HepG2 (cell line): ENCODE data around the gene PRM3. TPM values are rescaled to one million over a fixed set of nuclear protein-coding genes. Genes with fewer than 3 reads are reported as not detected.

Experiments used
- AGO1 ChIP-seq: fragments of 200-400 bp; formaldehyde crosslinking; IDR thresholded peaks from 2 replicates; pipeline ENCODE4 v1.6.1; 2017; ENCODE audit warnings: mild to moderate bottlenecking, low read depth, low read length, moderate library complexity; ENCODE audit not compliant: poor library complexity, severe bottlenecking
- BORCS8-MEF2B ChIP-seq: sonication (generic); formaldehyde crosslinking; IDR thresholded peaks from 2 replicates; pipeline ENCODE4 v1.8.0; 2022; ENCODE audit warnings: mild to moderate bottlenecking, missing genetic modification reagents
- CHD2 ChIP-seq: IDR thresholded peaks from 2 replicates; pipeline ENCODE4 v1.6.1; 2011; ENCODE audit warnings: low read depth, low read length, improper control_type of control experiment
- FOXK1 ChIP-seq: sonication (generic); formaldehyde crosslinking; IDR thresholded peaks from 2 replicates; pipeline ENCODE4 v1.4.0; 2020; ENCODE audit warnings: low read depth, missing genetic modification reagents, borderline replicate concordance
- KDM3A ChIP-seq: IDR thresholded peaks from 2 replicates; pipeline ENCODE4 v1.6.1; 2018; ENCODE audit warnings: low read depth, missing compliant biosample characterization
- MTF1 ChIP-seq: sonication (generic); formaldehyde crosslinking; IDR thresholded peaks from 2 replicates; pipeline ENCODE4 v1.5.0; 2020; ENCODE audit warnings: missing genetic modification reagents
- NCOA2 ChIP-seq: sonication (generic); formaldehyde crosslinking; IDR thresholded peaks from 2 replicates; pipeline ENCODE4 v1.8.0; 2022; ENCODE audit warnings: inconsistent platforms
- PAF1 ChIP-seq: IDR thresholded peaks from 2 replicates; pipeline ENCODE4 v1.6.1; 2016; ENCODE audit warnings: missing genetic modification reagents, missing compliant biosample characterization
- RARA ChIP-seq: IDR thresholded peaks from 2 replicates; pipeline ENCODE4 v1.6.1; 2016; ENCODE audit warnings: missing genetic modification reagents, missing compliant biosample characterization
- SATB2 ChIP-seq: sonication (generic); formaldehyde crosslinking; IDR thresholded peaks from 2 replicates; pipeline ENCODE4 v1.5.0; 2020; ENCODE audit warnings: missing genetic modification reagents
- SIX1 ChIP-seq: sonication (generic); formaldehyde crosslinking; IDR thresholded peaks from 2 replicates; pipeline ENCODE4 v1.4.0; 2020; ENCODE audit warnings: missing genetic modification reagents, borderline replicate concordance
- TEAD3 ChIP-seq: optimal IDR thresholded peaks from 2 replicates; pipeline ENCODE3; 2016; ENCODE audit warnings: borderline replicate concordance
- YEATS2 ChIP-seq: sonication (generic); formaldehyde crosslinking; IDR thresholded peaks from 2 replicates; pipeline ENCODE4 v1.4.0; 2020; ENCODE audit warnings: missing genetic modification reagents, borderline replicate concordance
- ZBTB1 ChIP-seq: sonication (generic); formaldehyde crosslinking; IDR thresholded peaks from 2 replicates; pipeline ENCODE4 v1.4.0; 2020; ENCODE audit warnings: missing genetic modification reagents, borderline replicate concordance
- ZBTB38 ChIP-seq: sonication (generic); formaldehyde crosslinking; IDR thresholded peaks from 2 replicates; pipeline ENCODE4 v1.5.1; 2020; ENCODE audit warnings: mild to moderate bottlenecking, missing genetic modification reagents
- ZBTB7B ChIP-seq: sonication (generic); formaldehyde crosslinking; IDR thresholded peaks from 2 replicates; pipeline ENCODE4 v1.4.0; 2020; ENCODE audit warnings: missing genetic modification reagents
- ZFX ChIP-seq: sonication (generic); formaldehyde crosslinking; IDR thresholded peaks from 2 replicates; pipeline ENCODE4 v1.4.0; 2020; ENCODE audit warnings: mild to moderate bottlenecking, low read depth, missing genetic modification reagents, moderate library complexity
- ZNF501 ChIP-seq: sonication (generic); formaldehyde crosslinking; IDR thresholded peaks from 2 replicates; pipeline ENCODE4 v1.5.1; 2020; ENCODE audit warnings: mild to moderate bottlenecking, moderate library complexity, missing genetic modification reagents
- ZNF598 ChIP-seq: sonication (generic); formaldehyde crosslinking; IDR thresholded peaks from 2 replicates; pipeline ENCODE4 v1.5.1; 2020; ENCODE audit warnings: mild to moderate bottlenecking, missing genetic modification reagents, borderline replicate concordance
- ZNF766 ChIP-seq: sonication (generic); formaldehyde crosslinking; IDR thresholded peaks from 2 replicates; pipeline ENCODE4 v1.5.0; 2020; ENCODE audit warnings: missing genetic modification reagents, borderline replicate concordance
- ZNF792 ChIP-seq: IDR thresholded peaks from 2 replicates; pipeline ENCODE4 v1.6.1; 2016
- ZSCAN31 ChIP-seq: sonication (generic); formaldehyde crosslinking; IDR thresholded peaks from 2 replicates; pipeline ENCODE4 v1.5.0; 2020; ENCODE audit warnings: low read depth, mild to moderate bottlenecking, missing genetic modification reagents
- polyA plus RNA-seq, 8 experiments: library from polyadenylated mRNA; depleted of rRNA in 3 of 8; stranded (reverse) in 7 of 8; unstranded in 1 of 8; fragments of >200 nt; fragmentation: Illumina TruSeq in 4 of 8; extraction: Trizol in 4 of 8; gene quantifications; 2 replicates each; pipeline versions ENCODE4 v1.2.1 to v1.2.3, GENCODE V29; 2011 to 2016; ENCODE audit warnings: low read depth in 4 of 8, missing spikeins in 1 of 8, mixed read lengths in 1 of 8; ENCODE audit not compliant: insufficient read depth in 1 of 8
- total RNA-seq, 5 experiments: library from RNA; depleted of rRNA; stranded (reverse); fragments of >200 nt; fragmentation: Illumina TruSeq; extraction: Trizol; gene quantifications; 2 replicates each; pipeline ENCODE4 v1.2.3, GENCODE V29; 2016; ENCODE audit warnings: low read depth in 1 of 5
- TF ChIP-seq, protein P1 (sequence below), 2 experiments: fragments of 450-650 bp in 1 of 2; sonication (generic) in 1 of 2; formaldehyde crosslinking; IDR thresholded peaks; 2 replicates each; pipeline versions ENCODE4 v1.5.0 to v1.8.0; 2020 to 2022; ENCODE audit warnings: mild to moderate bottlenecking in 1 of 2, missing genetic modification reagents in 1 of 2
- TF ChIP-seq, protein P2 (sequence below): IDR thresholded peaks from 2 replicates; pipeline ENCODE4 v1.6.1; 2016; ENCODE audit warnings: missing compliant biosample characterization, missing genetic modification reagents, borderline replicate concordance
- TF ChIP-seq, protein P3 (sequence below): sonication (generic); formaldehyde crosslinking; IDR thresholded peaks from 2 replicates; pipeline ENCODE4 v1.5.0; 2020; ENCODE audit warnings: mild to moderate bottlenecking, missing genetic modification reagents

The PRM3 gene
- total and polyA plus RNA-seq, 2 of the 13 experiments (the other 11 are each of a cell fraction or from before 2014, with no cell fraction given) = not detected

DNA sequence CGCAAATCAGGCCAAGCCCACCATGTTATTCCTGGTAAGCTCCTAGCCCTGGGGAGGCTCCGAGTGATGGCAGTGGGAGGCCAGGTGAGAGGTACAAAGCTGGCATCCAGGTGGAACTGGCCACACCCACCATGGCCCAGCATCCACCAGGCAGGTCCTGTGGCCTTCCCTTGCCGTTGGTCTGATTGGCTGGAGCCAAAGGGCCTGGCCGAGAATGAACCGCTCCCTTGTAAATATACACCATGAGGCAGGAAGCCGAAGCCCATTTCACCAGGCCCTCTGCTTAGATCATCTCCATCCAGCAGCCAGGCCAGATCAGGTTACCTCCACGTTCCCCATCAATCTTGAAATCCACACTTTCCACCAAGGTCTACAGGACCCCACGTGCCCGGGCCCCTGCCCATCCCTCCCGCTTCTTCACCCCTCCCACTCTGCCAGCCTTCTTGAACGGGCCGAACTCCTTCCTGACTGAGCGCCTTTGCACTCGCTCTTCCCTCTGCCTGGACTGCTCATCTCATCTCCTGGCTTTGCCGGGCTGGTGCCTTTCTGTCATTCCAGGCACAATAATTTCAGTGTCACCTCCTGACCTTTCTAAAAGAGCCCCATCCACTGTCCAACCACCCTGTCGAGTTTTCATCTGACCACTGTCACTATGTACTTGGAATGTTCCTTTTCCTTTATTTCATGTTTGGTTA, 23.2 kb downstream of the PRM3 start (continued):
- TF ChIP-seq, protein P1, sequence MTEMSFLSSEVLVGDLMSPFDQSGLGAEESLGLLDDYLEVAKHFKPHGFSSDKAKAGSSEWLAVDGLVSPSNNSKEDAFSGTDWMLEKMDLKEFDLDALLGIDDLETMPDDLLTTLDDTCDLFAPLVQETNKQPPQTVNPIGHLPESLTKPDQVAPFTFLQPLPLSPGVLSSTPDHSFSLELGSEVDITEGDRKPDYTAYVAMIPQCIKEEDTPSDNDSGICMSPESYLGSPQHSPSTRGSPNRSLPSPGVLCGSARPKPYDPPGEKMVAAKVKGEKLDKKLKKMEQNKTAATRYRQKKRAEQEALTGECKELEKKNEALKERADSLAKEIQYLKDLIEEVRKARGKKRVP (CRISPR knock-in tag; IDR thresholded peaks at IDR 0.05) = no peak
- TF ChIP-seq, protein P2, sequence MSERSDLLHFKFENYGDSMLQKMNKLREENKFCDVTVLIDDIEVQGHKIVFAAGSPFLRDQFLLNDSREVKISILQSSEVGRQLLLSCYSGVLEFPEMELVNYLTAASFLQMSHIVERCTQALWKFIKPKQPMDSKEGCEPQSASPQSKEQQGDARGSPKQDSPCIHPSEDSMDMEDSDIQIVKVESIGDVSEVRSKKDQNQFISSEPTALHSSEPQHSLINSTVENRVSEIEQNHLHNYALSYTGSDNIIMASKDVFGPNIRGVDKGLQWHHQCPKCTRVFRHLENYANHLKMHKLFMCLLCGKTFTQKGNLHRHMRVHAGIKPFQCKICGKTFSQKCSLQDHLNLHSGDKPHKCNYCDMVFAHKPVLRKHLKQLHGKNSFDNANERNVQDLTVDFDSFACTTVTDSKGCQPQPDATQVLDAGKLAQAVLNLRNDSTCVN (CRISPR knock-in tag) = 0 out of 2 replicates have a peak, but pooled peaks have one; percentile 58
- TF ChIP-seq ZBTB1 (CRISPR knock-in tag) = no peak
- 0 out of 2 replicates have a peak, but pooled peaks have one; percentile 15 for TF ChIP-seq MTF1
- TF ChIP-seq ZSCAN31 (CRISPR knock-in tag) = 0 out of 2 replicates have a peak, but pooled peaks have one; percentile 20
- peak; percentile 14; the same call in 1 of the 2 replicates for TF ChIP-seq ZBTB7B (CRISPR knock-in tag)
- TF ChIP-seq ZFX = 0 out of 2 replicates have a peak, but pooled peaks have one; percentile 36
- TF ChIP-seq ZNF501 (CRISPR knock-in tag) = peak; percentile 23; the same call in 1 of the 2 replicates
- no peak for TF ChIP-seq RARA
- TF ChIP-seq TEAD3 (CRISPR knock-in tag) = peak; percentile 7
- peak; percentile 51 for TF ChIP-seq AGO1
- TF ChIP-seq ZNF766 (CRISPR knock-in tag) = no peak
- peak; percentile 84; the same call in 1 of the 2 replicates for TF ChIP-seq SIX1 (CRISPR knock-in tag)
- 0 out of 2 replicates have a peak, but pooled peaks have one; percentile 28 for TF ChIP-seq KDM3A (CRISPR knock-in tag)
- TF ChIP-seq, protein P3, sequence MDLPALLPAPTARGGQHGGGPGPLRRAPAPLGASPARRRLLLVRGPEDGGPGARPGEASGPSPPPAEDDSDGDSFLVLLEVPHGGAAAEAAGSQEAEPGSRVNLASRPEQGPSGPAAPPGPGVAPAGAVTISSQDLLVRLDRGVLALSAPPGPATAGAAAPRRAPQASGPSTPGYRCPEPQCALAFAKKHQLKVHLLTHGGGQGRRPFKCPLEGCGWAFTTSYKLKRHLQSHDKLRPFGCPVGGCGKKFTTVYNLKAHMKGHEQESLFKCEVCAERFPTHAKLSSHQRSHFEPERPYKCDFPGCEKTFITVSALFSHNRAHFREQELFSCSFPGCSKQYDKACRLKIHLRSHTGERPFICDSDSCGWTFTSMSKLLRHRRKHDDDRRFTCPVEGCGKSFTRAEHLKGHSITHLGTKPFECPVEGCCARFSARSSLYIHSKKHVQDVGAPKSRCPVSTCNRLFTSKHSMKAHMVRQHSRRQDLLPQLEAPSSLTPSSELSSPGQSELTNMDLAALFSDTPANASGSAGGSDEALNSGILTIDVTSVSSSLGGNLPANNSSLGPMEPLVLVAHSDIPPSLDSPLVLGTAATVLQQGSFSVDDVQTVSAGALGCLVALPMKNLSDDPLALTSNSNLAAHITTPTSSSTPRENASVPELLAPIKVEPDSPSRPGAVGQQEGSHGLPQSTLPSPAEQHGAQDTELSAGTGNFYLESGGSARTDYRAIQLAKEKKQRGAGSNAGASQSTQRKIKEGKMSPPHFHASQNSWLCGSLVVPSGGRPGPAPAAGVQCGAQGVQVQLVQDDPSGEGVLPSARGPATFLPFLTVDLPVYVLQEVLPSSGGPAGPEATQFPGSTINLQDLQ (CRISPR knock-in tag) = 0 out of 2 replicates have a peak, but pooled peaks have one; percentile 44
- peak; percentile 7; the same call in 1 of the 2 replicates for TF ChIP-seq FOXK1 (CRISPR knock-in tag)
- TF ChIP-seq BORCS8-MEF2B (CRISPR knock-in tag) = peak; percentile 41; the same call in 1 of the 2 replicates
- TF ChIP-seq YEATS2 = no peak
- peak; percentile 43; the same call in 1 of the 2 replicates for TF ChIP-seq SATB2 (CRISPR knock-in tag)
- no peak for TF ChIP-seq CHD2
- no peak for TF ChIP-seq ZBTB38 (CRISPR knock-in tag)
- no peak for TF ChIP-seq ZNF792 (CRISPR knock-in tag)
- 0 out of 2 replicates have a peak, but pooled peaks have one; percentile 18 for TF ChIP-seq NCOA2 (CRISPR knock-in tag)
- 0 out of 2 replicates have a peak, but pooled peaks have one; percentile 50 for TF ChIP-seq PAF1 (CRISPR knock-in tag)
- 0 out of 2 replicates have a peak, but pooled peaks have one; percentile 29 for TF ChIP-seq ZNF598 (CRISPR knock-in tag)
